ENCODE measurements around the gene LOXHD1.

DNA sequence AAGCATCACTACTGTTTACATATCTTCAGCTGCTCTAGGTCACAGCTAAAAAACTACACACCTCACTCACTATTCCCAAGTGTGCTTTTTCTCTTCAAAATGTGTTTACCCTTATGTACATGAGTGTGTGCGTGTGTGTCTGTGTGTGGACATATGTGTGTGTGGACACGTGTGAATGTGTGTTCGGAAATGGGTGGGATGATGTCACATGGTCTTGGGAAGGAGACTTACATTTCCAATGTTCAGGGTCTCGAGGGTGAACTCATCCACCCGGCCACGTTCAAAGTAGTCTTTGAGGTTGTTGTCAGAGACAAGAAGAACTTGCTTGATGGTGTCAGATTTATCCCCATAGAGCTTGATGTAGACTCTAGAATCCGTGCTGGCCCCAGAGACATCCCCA lies 87.8 kb downstream of the LOXHD1 start:
- no peak for TF ChIP-seq POLR2A (IDR thresholded peaks at IDR 0.05)
- TF ChIP-seq, protein P1, sequence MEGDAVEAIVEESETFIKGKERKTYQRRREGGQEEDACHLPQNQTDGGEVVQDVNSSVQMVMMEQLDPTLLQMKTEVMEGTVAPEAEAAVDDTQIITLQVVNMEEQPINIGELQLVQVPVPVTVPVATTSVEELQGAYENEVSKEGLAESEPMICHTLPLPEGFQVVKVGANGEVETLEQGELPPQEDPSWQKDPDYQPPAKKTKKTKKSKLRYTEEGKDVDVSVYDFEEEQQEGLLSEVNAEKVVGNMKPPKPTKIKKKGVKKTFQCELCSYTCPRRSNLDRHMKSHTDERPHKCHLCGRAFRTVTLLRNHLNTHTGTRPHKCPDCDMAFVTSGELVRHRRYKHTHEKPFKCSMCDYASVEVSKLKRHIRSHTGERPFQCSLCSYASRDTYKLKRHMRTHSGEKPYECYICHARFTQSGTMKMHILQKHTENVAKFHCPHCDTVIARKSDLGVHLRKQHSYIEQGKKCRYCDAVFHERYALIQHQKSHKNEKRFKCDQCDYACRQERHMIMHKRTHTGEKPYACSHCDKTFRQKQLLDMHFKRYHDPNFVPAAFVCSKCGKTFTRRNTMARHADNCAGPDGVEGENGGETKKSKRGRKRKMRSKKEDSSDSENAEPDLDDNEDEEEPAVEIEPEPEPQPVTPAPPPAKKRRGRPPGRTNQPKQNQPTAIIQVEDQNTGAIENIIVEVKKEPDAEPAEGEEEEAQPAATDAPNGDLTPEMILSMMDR (IDR thresholded peaks at IDR 0.05) = no peak

All from uterus (tissue), 2 donors.